ENCODE data around the gene GPC6.

The GPC6 gene

GRCh38 chr13:93750676-93751075, 524.1 kb downstream of the GPC6 start:
- Histone ChIP-seq H3K4me3 (ENCODE audit: low read depth, low read length) (no peak overlapping the region), H3K36me3 (peaks cover 3% of the 10 kb centered on the region), H3K27me3 (ENCODE audit: insufficient read depth, low read depth, severe bottlenecking) (no peaks in the 10 kb centered on the region), H3K9me3 (ENCODE audit: severe bottlenecking) (no peaks in the 10 kb centered on the region), H3K27ac (no peak overlapping the region)
- no peak for DNase-seq
- TF ChIP-seq CTCF (IDR thresholded peaks at IDR 0.05; ENCODE audit: low read depth, low read length), result no peak

GRCh38 chr13:93751117-93751516, 524.5 kb downstream of the GPC6 start:
- Histone ChIP-seq H3K4me3 (ENCODE audit: low read depth, low read length) (no peak overlapping the region), H3K9me3 (ENCODE audit: severe bottlenecking) (no peaks in the 10 kb centered on the region), H3K27ac (no peak overlapping the region), H3K27me3 (ENCODE audit: insufficient read depth, low read depth, severe bottlenecking) (no peaks in the 10 kb centered on the region), H3K36me3 (peaks cover 3% of the 10 kb centered on the region)
- DNase-seq, result no peak
- no peak for TF ChIP-seq CTCF (IDR thresholded peaks at IDR 0.05; ENCODE audit: low read depth, low read length)

- Histone ChIP-seq H3K4me3 (ENCODE audit: low read depth, low read length) (no peak overlapping the region), H3K9me3 (ENCODE audit: severe bottlenecking) (no peaks in the 10 kb centered on the region), H3K27ac (no peak overlapping the region), H3K27me3 (ENCODE audit: insufficient read depth, low read depth, severe bottlenecking) (no peaks in the 10 kb centered on the region), H3K36me3 (peaks cover 3% of the 10 kb centered on the region)
- TF ChIP-seq CTCF (IDR thresholded peaks at IDR 0.05; ENCODE audit: low read depth, low read length), result no peak
- no peak for DNase-seq
Observed at GRCh38 chr13:93752541-93752940, 525.9 kb downstream of the GPC6 start.

- Histone ChIP-seq H3K27ac (no peak overlapping the region), H3K4me3 (ENCODE audit: low read depth, low read length) (no peak overlapping the region), H3K36me3 (peaks cover 3% of the 10 kb centered on the region), H3K27me3 (ENCODE audit: insufficient read depth, low read depth, severe bottlenecking) (no peaks in the 10 kb centered on the region), H3K9me3 (ENCODE audit: severe bottlenecking) (no peaks in the 10 kb centered on the region)
- no peak for TF ChIP-seq CTCF (IDR thresholded peaks at IDR 0.05; ENCODE audit: low read depth, low read length)
- DNase-seq, result no peak
Observed at GRCh38 chr13:93753639-93754038, 527.0 kb downstream of the GPC6 start.

GRCh38 chr13:93755341-93755740, 528.7 kb downstream of the GPC6 start:
- Histone ChIP-seq H3K4me3 (ENCODE audit: low read depth, low read length) (no peak overlapping the region), H3K27me3 (ENCODE audit: insufficient read depth, low read depth, severe bottlenecking) (no peaks in the 10 kb centered on the region), H3K9me3 (ENCODE audit: severe bottlenecking) (no peaks in the 10 kb centered on the region), H3K36me3 (peaks cover 3% of the 10 kb centered on the region), H3K27ac (no peak overlapping the region)
- no peak for TF ChIP-seq CTCF (IDR thresholded peaks at IDR 0.05; ENCODE audit: low read depth, low read length)
- no peak for DNase-seq

GRCh38 chr13:93758575-93758974, 532.0 kb downstream of the GPC6 start:
- H3K27me3 ChIP-seq (ENCODE audit: insufficient read depth, low read depth, severe bottlenecking), result no peaks in the 10 kb centered on the region
- H3K4me3 ChIP-seq (ENCODE audit: low read depth, low read length), result no peak overlapping the region
- no peak for TF ChIP-seq CTCF (IDR thresholded peaks at IDR 0.05; ENCODE audit: low read depth, low read length)
- H3K9me3 ChIP-seq (ENCODE audit: severe bottlenecking), result no peaks in the 10 kb centered on the region
- DNase-seq, result no peak
- no peak overlapping the region for H3K27ac ChIP-seq
- H3K36me3 ChIP-seq, result peaks cover 4% of the 10 kb centered on the region
